ENCODE results near the gene SNTB2. TPM values are rescaled to one million over a fixed set of nuclear protein-coding genes. Genes with fewer than 3 reads are reported as not detected.

SNTB2 gene
- total and polyA plus RNA-seq, 2 donors (not counting 3 experiments of a cell fraction or from before 2014, with no cell fraction given), result 24.9 to 73.7 TPM

DNA sequence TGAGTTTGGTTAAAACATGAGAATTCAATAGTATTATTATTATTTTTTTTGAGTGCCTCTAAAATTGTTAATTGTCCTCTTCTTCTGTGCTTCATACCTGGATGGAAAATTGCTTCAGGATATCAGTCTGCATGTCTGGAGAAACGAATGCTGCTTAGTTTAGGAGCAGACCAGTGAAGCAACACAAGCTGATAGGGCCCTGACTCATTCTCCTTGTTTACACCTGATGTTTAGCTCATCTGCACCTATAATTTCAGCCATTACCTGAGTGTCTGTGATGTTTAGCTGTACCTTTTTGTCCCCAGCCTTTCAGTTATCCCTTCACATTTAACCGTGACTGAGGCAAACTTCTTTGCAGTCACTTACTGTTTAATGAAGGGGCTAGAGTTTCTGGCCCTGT lies 14.8 kb downstream of the SNTB2 start:
- TF ChIP-seq FOS (IDR thresholded peaks at IDR 0.05; ENCODE audit: borderline replicate concordance, insufficient read depth, low read length), result no peak
- no peak for TF ChIP-seq CTCF (IDR thresholded peaks at IDR 0.05; ENCODE audit: extremely low read depth in 1 of 2, insufficient read depth in 1 of 2, low read depth in 1 of 2, low read length in 2 of 2)
- TF ChIP-seq JUN (IDR thresholded peaks at IDR 0.05; ENCODE audit: borderline replicate concordance, insufficient read depth, insufficient read length, low read depth), result no peak
- no peak for TF ChIP-seq POLR2AphosphoS5 (IDR thresholded peaks at IDR 0.05; ENCODE audit: insufficient read depth, low read depth, low read length)
- no peaks in the 10 kb centered on the region for H3K9me3 ChIP-seq (replicated peaks; ENCODE audit: control insufficient read depth, insufficient read depth, low read length)
- no peak overlapping the region for H3K27ac ChIP-seq (ENCODE audit: insufficient read depth, low read depth, low read length)
- no peak overlapping the region for H3K4me3 ChIP-seq (replicated peaks in 1 of 3; ENCODE audit: insufficient read depth in 1 of 3, low read depth in 1 of 3, low read length in 3 of 3)
- peaks cover 89% of the 10 kb centered on the region for H3K79me2 ChIP-seq (ENCODE audit: control insufficient read depth, insufficient read depth, low read length)
- peaks cover 4% of the 10 kb centered on the region for H3K4me1 ChIP-seq (ENCODE audit: control insufficient read depth, extremely low read depth, insufficient read depth, low read length)
- no peak overlapping the region for H3K4me2 ChIP-seq (ENCODE audit: insufficient read depth, low read length)
- FAIRE-seq (peak; percentile 4), DNase-seq (ENCODE audit: low read depth, low spot score) (peak; percentile 37)
- ChIA-PET CTCF (interaction anchor here (1.5 kb wide), 1 partner anchor 17 kb away, joined by 4 read pairs; no protein-coding TSS in a partner anchor), POLR2A (no interaction called here)
- H2AFZ ChIP-seq (ENCODE audit: low read depth, low read length), result no peak overlapping the region
- dilution Hi-C loops (cut with MboI; ENCODE audit: extremely low pct_ligation_motif_present, low sequenced_read_pairs), result no loop called here
- H3K27me3 ChIP-seq (ENCODE audit: control insufficient read depth in 2 of 2, insufficient read depth in 2 of 2, low read length in 2 of 2), result no peaks in the 10 kb centered on the region
- H3K9me1 ChIP-seq (replicated peaks; ENCODE audit: control insufficient read depth, extremely low read depth, insufficient read depth, low read length), result no peaks in the 10 kb centered on the region
- H3K9ac ChIP-seq (replicated peaks; ENCODE audit: extremely low read depth, insufficient read depth, low read length), result no peak overlapping the region
- intact Hi-C loops (cut with micrococcal nuclease), result no loop called here
- H3K36me3 ChIP-seq (ENCODE audit: control insufficient read depth in 2 of 2, extremely low read depth in 1 of 2, insufficient read depth in 2 of 2, low read length in 2 of 2), result no peaks in the 10 kb centered on the region
- no TSS peak for BruUV-seq (replicated peaks)
- H4K20me1 ChIP-seq (replicated peaks; ENCODE audit: control insufficient read depth, extremely low read depth, insufficient read depth, low read length), result no peaks in the 10 kb centered on the region

DNA sequence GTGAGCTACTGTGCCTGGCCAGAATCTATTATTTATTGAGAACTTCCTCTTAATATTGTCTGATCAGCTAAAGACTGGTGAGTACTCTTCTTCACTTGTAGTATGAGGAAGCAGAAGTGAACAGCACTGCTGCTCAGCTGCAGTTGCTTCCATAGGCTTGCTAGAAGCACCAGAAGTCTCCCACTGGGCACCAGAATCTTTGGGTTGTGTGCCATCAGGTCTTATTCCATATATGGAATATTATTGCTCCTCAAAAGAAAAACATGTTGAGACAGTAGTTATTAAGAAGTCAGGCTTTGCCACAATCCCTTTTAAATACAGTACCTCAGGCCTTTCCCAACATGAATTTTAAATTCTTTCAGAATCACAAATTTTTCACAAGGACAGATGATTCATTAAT lies 17.2 kb downstream of the SNTB2 start:
- H3K27me3 ChIP-seq (ENCODE audit: control insufficient read depth in 2 of 2, insufficient read depth in 2 of 2, low read length in 2 of 2), result no peaks in the 10 kb centered on the region
- no peak overlapping the region for H3K9ac ChIP-seq (replicated peaks; ENCODE audit: extremely low read depth, insufficient read depth, low read length)
- H3K9me1 ChIP-seq (replicated peaks; ENCODE audit: control insufficient read depth, extremely low read depth, insufficient read depth, low read length), result no peaks in the 10 kb centered on the region
- CTCF ChIA-PET, result interaction anchor here (0.6 kb wide), 1 partner anchor 36 kb away, joined by 3 read pairs; no protein-coding TSS in a partner anchor
- intact Hi-C loops (cut with micrococcal nuclease) (no loop called here), dilution Hi-C loops (cut with MboI; ENCODE audit: extremely low pct_ligation_motif_present, low sequenced_read_pairs) (no loop called here)
- H4K20me1 ChIP-seq (replicated peaks; ENCODE audit: control insufficient read depth, extremely low read depth, insufficient read depth, low read length), result no peaks in the 10 kb centered on the region
- no peaks in the 10 kb centered on the region for H3K36me3 ChIP-seq (ENCODE audit: control insufficient read depth in 2 of 2, extremely low read depth in 1 of 2, insufficient read depth in 2 of 2, low read length in 2 of 2)
- no peaks in the 10 kb centered on the region for H3K4me1 ChIP-seq (ENCODE audit: control insufficient read depth, extremely low read depth, insufficient read depth, low read length)
- no peak for FAIRE-seq
- TF ChIP-seq JUN (IDR thresholded peaks at IDR 0.05; ENCODE audit: borderline replicate concordance, insufficient read depth, insufficient read length, low read depth), result no peak
- no peak for TF ChIP-seq POLR2AphosphoS5 (IDR thresholded peaks at IDR 0.05; ENCODE audit: insufficient read depth, low read depth, low read length)
- no peak for TF ChIP-seq GATA2 (IDR thresholded peaks at IDR 0.05; ENCODE audit: insufficient read depth, insufficient read length, low read depth, low read length)
- TF ChIP-seq POLR2A (IDR thresholded peaks at IDR 0.05; ENCODE audit: low read depth, low read length), result no peak
- no peak for TF ChIP-seq CTCF (IDR thresholded peaks at IDR 0.05; ENCODE audit: extremely low read depth in 1 of 2, insufficient read depth in 1 of 2, low read depth in 1 of 2, low read length in 2 of 2)
- TF ChIP-seq MYC (IDR thresholded peaks at IDR 0.05; ENCODE audit: low read depth, low read length), result no peak
- TF ChIP-seq EZH2 (IDR thresholded peaks at IDR 0.05; ENCODE audit: borderline replicate concordance, low read depth, low read length, severe bottlenecking), result no peak
- TF ChIP-seq FOS (IDR thresholded peaks at IDR 0.05; ENCODE audit: borderline replicate concordance, insufficient read depth, low read length), result no peak
- TF ChIP-seq, protein P1, sequence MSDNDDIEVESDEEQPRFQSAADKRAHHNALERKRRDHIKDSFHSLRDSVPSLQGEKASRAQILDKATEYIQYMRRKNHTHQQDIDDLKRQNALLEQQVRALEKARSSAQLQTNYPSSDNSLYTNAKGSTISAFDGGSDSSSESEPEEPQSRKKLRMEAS (IDR thresholded peaks at IDR 0.05; ENCODE audit: insufficient read depth, insufficient read length), result no peak
- no TSS peak for BruUV-seq (replicated peaks)
- H3K4me3 ChIP-seq (replicated peaks in 1 of 3; ENCODE audit: insufficient read depth in 1 of 3, low read depth in 1 of 3, low read length in 3 of 3), result no peak overlapping the region
- H2AFZ ChIP-seq (ENCODE audit: low read depth, low read length), result no peak overlapping the region
- POLR2A ChIA-PET, result no interaction called here
- no peak for DNase-seq (ENCODE audit: low read depth, low spot score)
- H3K27ac ChIP-seq (ENCODE audit: insufficient read depth, low read depth, low read length), result no peak overlapping the region
- H3K9me3 ChIP-seq (replicated peaks; ENCODE audit: control insufficient read depth, insufficient read depth, low read length), result no peaks in the 10 kb centered on the region
- H3K79me2 ChIP-seq (ENCODE audit: control insufficient read depth, insufficient read depth, low read length), result peaks cover 84% of the 10 kb centered on the region
- H3K4me2 ChIP-seq (ENCODE audit: insufficient read depth, low read length), result no peak overlapping the region

Measured in endothelial cell of umbilical vein (primary cell).